Measurements from ENCODE around the gene SCLY. TPM values are rescaled to one million over a fixed set of nuclear protein-coding genes. Genes with fewer than 3 reads are reported as not detected.

The SCLY gene
- total RNA-seq, 3 donors from 2014 or later, result 11.2 to 19.8 (median 19.5) TPM

DNA sequence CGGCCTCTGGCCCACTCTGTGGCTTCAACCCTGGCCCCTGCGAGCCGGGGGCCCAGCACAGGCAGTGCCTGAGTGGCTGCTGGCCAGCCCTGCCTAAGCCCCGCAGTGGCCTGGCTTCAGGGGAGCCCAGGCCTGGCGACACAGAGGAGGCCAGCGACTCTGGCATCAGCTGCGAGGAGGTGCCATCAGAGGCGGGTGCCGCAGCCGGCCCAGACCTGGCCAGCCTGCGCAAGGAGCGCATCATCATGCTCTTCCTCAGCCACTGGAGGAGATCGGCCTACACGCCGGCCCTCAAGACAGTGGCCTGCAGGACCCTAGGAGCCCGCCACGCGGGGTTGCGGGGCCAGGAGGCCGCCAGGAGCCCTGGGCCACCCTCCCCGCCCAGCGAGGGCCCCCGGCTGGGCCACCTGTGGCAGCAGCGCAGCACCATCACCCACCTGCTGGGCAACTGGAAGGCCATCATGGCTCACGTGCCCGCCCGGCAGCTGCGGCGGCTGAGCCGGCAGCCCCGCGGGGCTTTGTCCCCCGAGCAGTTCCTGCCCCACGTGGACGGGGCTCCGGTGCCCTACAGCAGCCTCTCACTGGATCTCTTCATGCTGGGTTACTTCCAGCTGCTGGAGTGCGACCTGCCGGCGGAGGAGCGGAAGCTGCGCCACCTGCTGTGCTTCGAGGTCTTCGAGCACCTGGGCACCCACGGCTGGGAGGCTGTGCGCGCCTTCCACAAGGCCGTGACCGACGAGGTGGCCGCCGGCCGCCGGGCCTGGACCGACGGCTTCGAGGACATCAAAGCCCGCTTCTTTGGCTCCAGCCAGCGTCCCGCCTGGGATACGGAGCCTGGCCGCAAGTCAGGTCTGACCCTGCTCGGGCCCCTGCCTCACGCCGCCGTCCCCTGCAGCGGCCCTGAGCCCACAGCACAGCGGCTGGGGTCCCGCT is 70.2 kb downstream of the SCLY start:
- intact Hi-C loops (cut with DNase I, micrococcal nuclease), result no loop called here
- TF ChIP-seq CTCF (IDR thresholded peaks at IDR 0.05), result no peak
- Histone ChIP-seq H3K4me1 (ENCODE audit: low read depth) (no peaks in the 10 kb centered on the region), H3K4me3 (no peak overlapping the region), H3K9me3 (no peaks in the 10 kb centered on the region), H3K36me3 (ENCODE audit: low read depth) (no peaks in the 10 kb centered on the region)
- peak in 2 of 3 donors; percentile 15 to 43 for DNase-seq
- ATAC-seq, result no peak

DNA sequence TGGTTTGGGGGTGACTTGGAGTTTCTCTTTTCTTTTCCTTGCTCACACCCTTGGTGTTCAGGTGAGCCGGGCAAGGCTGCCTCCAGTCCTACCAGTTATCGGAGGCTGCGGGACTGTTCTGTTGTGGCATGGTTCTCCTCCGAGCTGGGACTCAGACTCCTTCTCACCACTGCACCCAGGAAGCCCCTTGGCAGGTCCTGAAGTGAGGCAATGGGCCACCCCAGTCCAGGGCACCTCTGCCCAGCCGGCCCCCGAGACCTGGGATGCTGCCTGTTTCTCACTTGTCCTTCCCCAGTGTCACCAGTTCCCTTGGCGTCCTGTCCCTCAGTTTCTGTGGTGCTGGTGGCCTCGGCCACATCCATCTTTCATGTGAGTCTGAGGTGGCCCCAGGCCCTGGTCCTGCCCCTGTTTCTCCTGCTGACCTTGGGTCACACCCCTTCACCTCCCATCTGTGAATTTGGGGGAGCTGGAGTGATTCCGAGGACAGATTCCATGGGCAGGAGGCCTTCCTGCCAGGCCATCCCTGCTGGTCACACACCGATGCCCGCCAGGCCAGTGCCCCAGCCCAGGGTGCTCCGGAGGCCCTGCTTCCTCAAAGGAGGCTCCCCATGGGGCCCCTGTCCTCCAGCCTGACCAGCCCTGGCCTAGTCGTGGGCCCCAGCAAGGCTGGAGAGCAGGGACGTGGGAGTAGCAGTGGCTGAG is 71.1 kb downstream of the SCLY start:
- no peaks in the 10 kb centered on the region for H3K4me1 ChIP-seq (ENCODE audit: low read depth)
- ATAC-seq, result no peak
- no peak for TF ChIP-seq CTCF (IDR thresholded peaks at IDR 0.05)
- H3K4me3 ChIP-seq, result no peak overlapping the region
- no peaks in the 10 kb centered on the region for H3K9me3 ChIP-seq
- H3K36me3 ChIP-seq (ENCODE audit: low read depth), result no peaks in the 10 kb centered on the region
- intact Hi-C loops (cut with DNase I, micrococcal nuclease), result no loop called here
- DNase-seq, result peak in 1 of 3 donors; percentile 15

GRCh38 chr2:238132463-238133450 is 72.0 kb downstream of the SCLY start:
- intact Hi-C loops (cut with DNase I, micrococcal nuclease), result no loop called here
- no peak overlapping the region for H3K4me3 ChIP-seq
- H3K4me1 ChIP-seq (ENCODE audit: low read depth), result no peaks in the 10 kb centered on the region
- no peak for ATAC-seq
- no peaks in the 10 kb centered on the region for H3K9me3 ChIP-seq
- TF ChIP-seq CTCF (IDR thresholded peaks at IDR 0.05), result no peak
- DNase-seq, result peak in 2 of 3 donors; percentile 15 to 40
- no peaks in the 10 kb centered on the region for H3K36me3 ChIP-seq (ENCODE audit: low read depth)

DNA sequence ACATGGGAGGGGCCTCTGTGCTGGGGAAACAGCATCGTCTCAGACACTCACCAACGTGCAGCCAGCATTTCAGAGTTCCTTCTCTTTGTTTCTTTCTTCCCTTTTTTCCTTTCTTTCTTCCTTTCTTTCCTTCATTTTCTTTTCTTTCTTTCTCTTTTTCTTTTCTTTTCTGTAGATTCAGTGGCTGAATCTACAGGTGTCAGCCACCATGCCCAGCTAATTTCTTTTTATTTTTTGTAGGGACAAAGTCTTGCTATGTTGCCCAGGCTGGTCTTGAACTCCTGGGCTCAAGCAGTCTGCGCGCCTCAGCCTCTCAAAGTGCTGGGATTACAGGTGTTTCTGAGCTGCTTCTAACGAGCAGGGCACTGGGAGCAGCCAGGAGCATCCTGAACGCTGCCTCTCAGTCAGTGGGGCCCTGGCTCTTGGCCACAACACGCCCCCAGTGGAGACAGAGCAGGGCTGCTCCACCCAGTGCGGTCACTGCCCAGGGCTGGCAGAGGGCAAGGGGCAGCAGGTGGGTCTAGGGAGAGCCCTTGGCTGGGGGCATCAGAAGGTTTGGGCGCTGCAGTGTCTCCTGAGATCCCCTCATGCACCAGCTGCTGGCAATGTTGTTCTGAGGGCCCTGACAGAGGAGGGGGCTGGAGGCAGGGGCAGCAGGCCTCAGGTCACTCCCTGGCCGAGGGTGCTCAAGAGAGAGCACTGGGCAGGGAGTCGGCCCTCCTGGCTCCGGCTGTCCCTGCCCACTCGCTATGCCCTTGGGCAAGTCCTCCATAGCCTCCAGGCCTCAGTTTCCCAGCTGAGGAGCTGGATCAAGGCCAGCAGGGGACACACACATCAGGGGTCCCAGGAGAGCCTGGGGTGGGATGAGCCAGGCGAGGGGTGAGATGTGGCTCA is 72.9 kb downstream of the SCLY start:
- no peak for ATAC-seq
- DNase-seq, result peak in 2 of 3 donors; percentile 14 to 37
- H3K9me3 ChIP-seq, result no peaks in the 10 kb centered on the region
- H3K36me3 ChIP-seq (ENCODE audit: low read depth), result no peaks in the 10 kb centered on the region
- intact Hi-C loops (cut with DNase I, micrococcal nuclease), result no loop called here
- H3K4me3 ChIP-seq, result no peak overlapping the region
- H3K4me1 ChIP-seq (ENCODE audit: low read depth), result peaks cover 2% of the 10 kb centered on the region
- no peak for TF ChIP-seq CTCF (IDR thresholded peaks at IDR 0.05)
